Measurements from ENCODE around the gene SRP9. TPM values are rescaled to one million over a fixed set of nuclear protein-coding genes. Genes with fewer than 3 reads are reported as not detected.

Gene SRP9
- total and polyA plus RNA-seq, 11 donors, result 147 to 211 (median 171) TPM

GRCh38 chr1:225738763-225739162, 38.9 kb upstream of the SRP9 start:
- Histone ChIP-seq H3K27ac (no peak overlapping the region), H3K4me3 (no peak overlapping the region), H3K36me3 (no peaks in the 10 kb centered on the region), H3K9me3 (no peaks in the 10 kb centered on the region), H3K4me1 (peaks cover 0 to 25% (median 20%) of the 10 kb centered on the region in 12 donors), H3K27me3 (no peaks in the 10 kb centered on the region)
- no peak for TF ChIP-seq CTCF (IDR thresholded peaks at IDR 0.05)
- TF ChIP-seq POLR2A (IDR thresholded peaks at IDR 0.05), result no peak
- 94 to 97% (median 97%) methylated on average over 2 of the region's 2 CpGs for WGBS, 4 donors
- ATAC-seq, result no peak
- DNase-seq, result no peak
- intact Hi-C loops (cut with DNase I), result loop anchor here in 1 of 10 donors (5.0 kb wide), 1 partner anchor 41 kb away; no protein-coding TSS in a partner anchor

GRCh38 chr1:225739542-225740107, 38.0 kb upstream of the SRP9 start:
- H3K9me3 ChIP-seq, result no peaks in the 10 kb centered on the region
- WGBS, 4 donors, result 96 to 98% (median 97%) methylated on average over 5 of the region's 5 CpGs
- DNase-seq (no peak), ATAC-seq (no peak)
- H3K4me1 ChIP-seq, result peaks cover 0 to 25% (median 20%) of the 10 kb centered on the region in 12 donors
- TF ChIP-seq CTCF (IDR thresholded peaks at IDR 0.05) (no peak), POLR2A (IDR thresholded peaks at IDR 0.05) (no peak)
- no peaks in the 10 kb centered on the region for H3K27me3 ChIP-seq
- H3K36me3 ChIP-seq, result no peaks in the 10 kb centered on the region
- intact Hi-C loops (cut with DNase I), result loop anchor here in 2 of 10 donors (5.0 to 10.0 kb wide), 2 partner anchors 42 to 45 kb away; no protein-coding TSS in a partner anchor
- H3K27ac ChIP-seq, result no peak overlapping the region
- H3K4me3 ChIP-seq, result no peak overlapping the region

GRCh38 chr1:225744745-225745144, 32.9 kb upstream of the SRP9 start:
- ATAC-seq (no peak), DNase-seq (no peak)
- no peak overlapping the region for H3K4me3 ChIP-seq
- TF ChIP-seq CTCF (IDR thresholded peaks at IDR 0.05) (no peak), POLR2A (IDR thresholded peaks at IDR 0.05) (no peak)
- 94 to 100% (median 96%) methylated on average over 2 of the region's 2 CpGs for WGBS, 4 donors
- H3K36me3 ChIP-seq, result no peaks in the 10 kb centered on the region
- intact Hi-C loops (cut with DNase I), result loop anchor here in 4 of 10 donors (5.0 to 10.0 kb wide), 3 partner anchors 47 to 92 kb away; partner anchors contain the start of gene ENAH (in 1 of the 4)
- peak overlapping the region in 4 of 12 donors; percentile 2 to 89 (median 32) for H3K27ac ChIP-seq
- peaks cover 2 to 34% (median 17%) of the 10 kb centered on the region in 12 donors for H3K4me1 ChIP-seq
- H3K27me3 ChIP-seq, result no peaks in the 10 kb centered on the region
- H3K9me3 ChIP-seq, result no peaks in the 10 kb centered on the region

GRCh38 chr1:225745273-225745672, 32.4 kb upstream of the SRP9 start:
- no peak for TF ChIP-seq POLR2A (IDR thresholded peaks at IDR 0.05)
- TF ChIP-seq CTCF (IDR thresholded peaks at IDR 0.05), result no peak
- H3K36me3 ChIP-seq, result no peaks in the 10 kb centered on the region
- H3K27me3 ChIP-seq, result no peaks in the 10 kb centered on the region
- no peaks in the 10 kb centered on the region for H3K9me3 ChIP-seq
- H3K4me3 ChIP-seq, result no peak overlapping the region
- intact Hi-C loops (cut with DNase I), result loop anchor here in 4 of 10 donors (5.0 to 10.0 kb wide), 3 partner anchors 48 to 93 kb away; partner anchors contain the start of gene ENAH (in 1 of the 4)
- H3K27ac ChIP-seq, result peak overlapping the region in 4 of 12 donors; percentile 2 to 89 (median 32)
- ATAC-seq, result no peak
- peaks cover 2 to 35% (median 21%) of the 10 kb centered on the region in 12 donors for H3K4me1 ChIP-seq
- no peak for DNase-seq

Data from heart left ventricle (tissue), 16 donors.